Small intestine (tissue), 7 donors: Measurements from ENCODE around the gene CPA4. TPM values are rescaled to one million over a fixed set of nuclear protein-coding genes. Genes with fewer than 3 reads are reported as not detected.

ENCODE experiments used
- DNase-seq, 2 donors: peaks; one replicate each; pipeline versions ENCODE4 v3.0.0 to v3.0.0-alpha.2; 2013
- FAIRE-seq: peaks from 2 replicates; lab custom pipeline; 2012; peaks lifted over from hg19 to GRCh38; lab: Jason Lieb, UNC
- H3K27ac ChIP-seq, 3 donors: one replicate each; pipeline ENCODE4 v1.5.1; 2013; ENCODE audit warnings: low read length in 2 of 3, mild to moderate bottlenecking in 2 of 3, control low read depth in 1 of 3, inconsistent platforms in 1 of 3, low read depth in 1 of 3, moderate library complexity in 1 of 3
- H3K27me3 ChIP-seq, 3 donors: one replicate each; pipeline ENCODE4 v1.6.1; 2013; ENCODE audit warnings: low read length in 3 of 3, inconsistent platforms in 1 of 3; ENCODE audit not compliant: control insufficient read depth in 3 of 3, insufficient read depth in 3 of 3
- H3K36me3 ChIP-seq, 3 donors: one replicate each; pipeline ENCODE4 v1.6.1; 2013; ENCODE audit warnings: low read length in 3 of 3, inconsistent platforms in 1 of 3, low read depth in 1 of 3, mild to moderate bottlenecking in 1 of 3, moderate library complexity in 1 of 3; ENCODE audit not compliant: control insufficient read depth in 3 of 3, insufficient read depth in 2 of 3
- H3K4me1 ChIP-seq, 3 donors: one replicate each; pipeline ENCODE4 v1.6.1; 2013; ENCODE audit warnings: low read length in 2 of 3, inconsistent platforms in 1 of 3, low read depth in 1 of 3, mild to moderate bottlenecking in 1 of 3, moderate library complexity in 1 of 3; ENCODE audit not compliant: control insufficient read depth in 3 of 3, insufficient read depth in 2 of 3
- H3K4me3 ChIP-seq, 3 donors: one replicate each; pipeline ENCODE4 v1.5.1; 2013; ENCODE audit warnings: low read length in 3 of 3, control low read depth in 1 of 3, inconsistent platforms in 1 of 3, low read depth in 1 of 3, mild to moderate bottlenecking in 1 of 3, moderate library complexity in 1 of 3
- H3K9me3 ChIP-seq, 2 donors: one replicate each; pipeline ENCODE4 v1.6.1; 2013; ENCODE audit warnings: low read depth in 1 of 2, low read length in 1 of 2; ENCODE audit not compliant: control insufficient read depth in 2 of 2, insufficient read depth in 1 of 2
- whole genome bisulfite sequencing, 3 donors: extraction: QIAGEN DNeasy Blood & Tissue Kit; methylation state at CpG; one replicate each; pipeline ENCODE4 v1.1.7; 2013; 5-methylcytosine and 5-hydroxymethylcytosine counted together
- polyA plus RNA-seq, 4 donors: library from polyadenylated mRNA; stranded (reverse) in 3 of 4; unstranded in 1 of 4; fragments of 200-250 nt in 3 of 4; fragments of 120-200 nt in 1 of 4; gene quantifications; one replicate each; pipeline versions ENCODE4 v1.2.1 to v1.2.3, GENCODE V29; 2013
- donor health status: healthy with polysubstance abuse.
- donor health status: control.
- donor health status: control.
- donor health status: Bipolar disorder and iron deficiency.
- donor health status: healthy.

The CPA4 gene
- polyA plus RNA-seq, 4 donors, result 0.09 to 0.21 TPM; not detected in 2

GRCh38 chr7:130365088-130365487 is 72.1 kb downstream of the CPA4 start:
- no peak for FAIRE-seq
- Histone ChIP-seq H3K9me3 (peaks cover 0 to 6% of the 10 kb centered on the region in 2 donors), H3K27ac (peak overlapping the region in 2 of 3 donors; percentile 52 to 73), H3K27me3 (no peaks in the 10 kb centered on the region), H3K4me3 (no peak overlapping the region), H3K4me1 (peaks cover 0 to 47% (median 0%) of the 10 kb centered on the region in 3 donors), H3K36me3 (no peaks in the 10 kb centered on the region)
- WGBS, 3 donors, result 71 to 82% (median 72%) methylated on average over 2 of the region's 2 CpGs
- DNase-seq, result no peak

DNA sequence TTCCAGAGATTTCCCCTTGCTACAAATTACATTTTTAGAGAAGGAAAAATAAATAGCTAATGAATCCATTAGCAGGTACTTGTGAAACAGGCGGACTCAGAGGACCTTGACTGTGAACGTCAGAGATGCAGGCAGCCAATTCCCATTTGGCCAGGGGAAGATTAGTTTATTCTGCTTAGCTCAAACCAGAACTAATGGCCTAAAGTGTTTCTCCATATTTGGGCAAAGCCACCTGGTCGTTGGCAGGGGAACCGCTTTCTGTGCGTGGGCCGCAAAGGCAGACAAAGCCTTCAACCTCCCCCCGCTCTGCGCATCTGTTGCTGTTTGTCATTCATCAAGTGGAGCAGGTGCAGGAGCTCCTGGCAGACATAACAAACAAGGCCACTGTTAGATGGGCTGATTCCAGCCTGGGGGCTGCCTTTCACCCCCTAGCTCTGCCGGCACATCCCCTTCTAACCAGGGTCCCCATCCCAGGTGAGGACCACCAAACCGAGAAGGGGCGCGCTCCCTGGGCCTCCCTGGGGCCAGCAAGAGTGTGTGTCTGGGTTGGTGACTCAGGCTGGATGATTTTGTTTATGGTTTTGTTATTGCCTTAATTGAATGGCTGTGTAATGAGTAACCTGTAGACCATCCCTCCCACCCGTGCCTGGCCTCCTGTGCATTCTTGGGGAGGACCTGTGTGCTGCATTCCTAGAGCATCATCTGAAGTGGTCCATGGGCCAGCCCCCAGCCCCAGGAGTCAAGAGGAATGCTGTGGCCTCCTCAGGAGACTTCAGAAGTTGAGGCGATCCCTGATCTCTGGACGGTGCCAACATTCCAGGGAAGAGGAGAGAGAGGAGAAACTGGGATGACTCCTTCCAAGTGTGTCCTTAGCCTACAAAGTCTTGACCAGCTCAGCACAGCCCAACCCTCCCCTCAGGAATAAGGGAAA is 72.8 kb downstream of the CPA4 start:
- Histone ChIP-seq H3K4me3 (no peak overlapping the region), H3K27ac (peak overlapping the region in 2 of 3 donors; percentile 10 to 73), H3K27me3 (no peaks in the 10 kb centered on the region), H3K36me3 (no peaks in the 10 kb centered on the region), H3K4me1 (peaks cover 0 to 54% (median 2%) of the 10 kb centered on the region in 3 donors), H3K9me3 (peaks cover 0 to 1% of the 10 kb centered on the region in 2 donors)
- DNase-seq (peak; percentile 32 to 82), FAIRE-seq (no peak)
- WGBS, 3 donors, result 30 to 51% (median 37%) methylated on average over 15 of the region's 15 CpGs

DNA sequence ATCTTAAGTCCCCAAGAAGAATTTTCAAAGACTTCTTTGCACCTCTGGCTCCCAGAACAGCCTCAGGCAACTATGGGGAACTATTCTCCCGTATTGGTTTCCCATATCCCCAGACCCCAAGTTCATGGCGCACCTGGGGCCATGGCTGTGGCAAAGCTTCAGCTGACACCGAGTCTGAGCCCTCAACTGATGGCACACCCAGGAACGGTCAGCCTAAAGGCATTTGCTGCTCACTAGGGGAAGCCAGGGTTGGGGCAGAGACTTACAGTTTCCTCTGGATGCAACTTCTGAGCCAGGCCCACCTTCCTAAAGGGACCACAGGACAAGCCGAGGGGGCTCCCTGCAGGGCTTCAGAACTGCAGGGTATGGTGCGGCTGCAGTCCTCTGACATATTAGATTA is 73.6 kb downstream of the CPA4 start:
- 68 to 79% (median 68%) methylated on average over 6 of the region's 6 CpGs for WGBS, 3 donors
- Histone ChIP-seq H3K36me3 (no peaks in the 10 kb centered on the region), H3K27ac (peak overlapping the region in 2 of 3 donors; percentile 19 to 73), H3K4me3 (no peak overlapping the region), H3K4me1 (peaks cover 0 to 62% (median 4%) of the 10 kb centered on the region in 3 donors), H3K27me3 (no peaks in the 10 kb centered on the region), H3K9me3 (no peaks in the 10 kb centered on the region)
- FAIRE-seq (no peak), DNase-seq (no peak)

DNA sequence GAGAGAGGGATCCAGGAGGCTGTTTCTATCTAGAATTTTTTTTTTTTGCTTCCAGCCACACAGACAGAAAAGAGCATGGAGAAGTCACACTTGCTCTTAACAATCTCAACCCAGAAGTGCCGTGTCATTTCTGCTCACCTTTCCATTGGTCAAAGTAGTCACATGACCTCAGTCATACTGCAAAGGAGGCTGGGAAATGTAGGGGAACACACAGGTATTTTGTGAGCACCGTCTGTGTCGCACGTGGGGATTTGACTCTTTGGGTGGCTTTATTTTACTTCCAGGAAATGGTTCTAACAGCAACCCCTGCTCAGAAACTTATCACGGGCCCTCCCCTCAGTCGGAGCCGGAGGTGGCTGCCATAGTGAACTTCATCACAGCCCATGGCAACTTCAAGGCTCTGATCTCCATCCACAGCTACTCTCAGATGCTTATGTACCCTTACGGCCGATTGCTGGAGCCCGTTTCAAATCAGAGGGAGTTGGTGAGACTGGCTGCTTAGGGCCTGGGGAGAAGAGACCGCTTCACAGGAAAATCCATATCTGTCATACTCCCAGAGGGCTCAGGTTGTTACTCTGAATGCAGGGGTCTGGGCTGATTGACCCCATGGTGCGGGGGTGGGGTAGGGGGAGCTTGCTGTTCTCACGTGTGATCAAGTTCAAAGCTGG is 74.3 kb downstream of the CPA4 start:
- Histone ChIP-seq H3K9me3 (no peaks in the 10 kb centered on the region), H3K27ac (peak overlapping the region in 1 of 3 donors; percentile 73), H3K4me3 (no peak overlapping the region), H3K36me3 (no peaks in the 10 kb centered on the region), H3K27me3 (no peaks in the 10 kb centered on the region), H3K4me1 (peaks cover 0 to 68% (median 4%) of the 10 kb centered on the region in 3 donors)
- FAIRE-seq (no peak), DNase-seq (no peak)
- WGBS, 3 donors, result 82 to 86% (median 83%) methylated on average over 13 of the region's 13 CpGs

DNA sequence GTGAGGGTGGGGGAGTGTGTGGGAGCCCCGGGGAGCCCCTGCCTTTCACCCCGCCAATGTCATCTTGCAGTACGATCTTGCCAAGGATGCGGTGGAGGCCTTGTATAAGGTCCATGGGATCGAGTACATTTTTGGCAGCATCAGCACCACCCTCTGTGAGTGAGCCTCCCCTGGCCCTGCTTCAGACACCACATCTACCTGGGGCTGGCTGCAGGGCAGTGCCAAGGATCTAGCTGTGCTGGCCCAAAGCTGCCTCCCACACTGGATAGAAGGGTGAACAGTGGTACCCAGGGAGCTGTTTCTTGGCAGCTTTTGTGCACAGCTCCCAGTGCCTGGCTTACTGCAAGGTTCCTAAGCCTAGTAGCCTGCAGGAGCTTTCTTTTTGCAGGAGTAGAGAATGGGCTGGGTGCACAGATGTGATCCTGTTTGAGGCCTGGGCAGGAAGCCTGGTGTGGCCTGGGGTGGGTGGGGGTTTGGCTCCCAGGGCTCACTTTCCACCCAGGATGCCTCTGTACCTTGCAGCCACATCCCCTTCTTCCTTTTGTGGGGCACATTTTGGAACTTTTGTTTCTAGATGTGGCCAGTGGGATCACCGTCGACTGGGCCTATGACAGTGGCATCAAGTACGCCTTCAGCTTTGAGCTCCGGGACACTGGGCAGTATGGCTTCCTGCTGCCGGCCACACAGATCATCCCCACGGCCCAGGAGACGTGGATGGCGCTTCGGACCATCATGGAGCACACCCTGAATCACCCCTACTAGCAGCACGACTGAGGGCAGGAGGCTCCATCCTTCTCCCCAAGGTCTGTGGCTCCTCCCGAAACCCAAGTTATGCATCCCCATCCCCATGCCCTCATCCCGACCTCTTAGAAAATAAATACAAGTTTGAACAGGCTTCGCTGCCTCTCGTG is 75.1 kb downstream of the CPA4 start:
- Histone ChIP-seq H3K9me3 (no peaks in the 10 kb centered on the region), H3K36me3 (no peaks in the 10 kb centered on the region), H3K27me3 (no peaks in the 10 kb centered on the region), H3K27ac (peak overlapping the region in 2 of 3 donors; percentile 48 to 57), H3K4me1 (peaks cover 0 to 77% (median 4%) of the 10 kb centered on the region in 3 donors), H3K4me3 (no peak overlapping the region)
- FAIRE-seq (no peak), DNase-seq (no peak)
- WGBS, 3 donors, result 85 to 89% (median 88%) methylated on average over 19 of the region's 19 CpGs

- Histone ChIP-seq H3K36me3 (no peaks in the 10 kb centered on the region), H3K9me3 (no peaks in the 10 kb centered on the region), H3K27ac (peak overlapping the region in 2 of 3 donors; percentile 48 to 71), H3K4me1 (peaks cover 0 to 88% (median 4%) of the 10 kb centered on the region in 3 donors), H3K4me3 (no peak overlapping the region), H3K27me3 (no peaks in the 10 kb centered on the region)
- peak in 1 of 2 donors; percentile 53 for DNase-seq
- WGBS, 3 donors, result 48 to 61% (median 59%) methylated on average over 10 of the region's 10 CpGs
- no peak for FAIRE-seq
Measured at GRCh38 chr7:130369110-130369711, 76.2 kb downstream of the CPA4 start.

- WGBS, 3 donors, result 73 to 81% (median 76%) methylated on average over 3 of the region's 3 CpGs
- FAIRE-seq, result no peak
- H3K27me3 ChIP-seq, result no peaks in the 10 kb centered on the region
- no peak for DNase-seq
- H3K9me3 ChIP-seq, result no peaks in the 10 kb centered on the region
- no peak overlapping the region for H3K4me3 ChIP-seq
- peak overlapping the region in 2 of 3 donors; percentile 48 to 71 for H3K27ac ChIP-seq
- H3K4me1 ChIP-seq, result peaks cover 0 to 86% (median 4%) of the 10 kb centered on the region in 3 donors
- H3K36me3 ChIP-seq, result no peaks in the 10 kb centered on the region
Measured at GRCh38 chr7:130369831-130370550, 77.0 kb downstream of the CPA4 start.
